GM20431 (cell line): Measurements from ENCODE around the gene TMEM97.

ENCODE experiments used
- in situ Hi-C: fragments of 300-500 bp; cut with MseI, MboI; formaldehyde crosslinking; loops from one replicate; pipeline ENCODE4 v1.15.0; 2020; ENCODE audit warnings: low sequenced_read_pairs; ENCODE audit not compliant: unreplicated experiment

TMEM97 gene

GRCh38 chr17:28315846-28316705 is 2.9 kb upstream of the TMEM97 start:
- in situ Hi-C loops: no loop called here

- in situ Hi-C loops: no loop called here
Observed at GRCh38 chr17:28317099-28317965, 1.7 kb upstream of the TMEM97 start.

GRCh38 chr17:28317966-28318758 is 838 bp upstream of the TMEM97 start:
- in situ Hi-C loops: no loop called here

- in situ Hi-C loops: no loop called here
Observed at GRCh38 chr17:28319598-28319935, 567 bp downstream of the TMEM97 start.

GRCh38 chr17:28320215-28321061 is 1.4 kb downstream of the TMEM97 start:
- in situ Hi-C loops: no loop called here

- in situ Hi-C loops: no loop called here
Observed at GRCh38 chr17:28324267-28324745, 5.3 kb downstream of the TMEM97 start.

- in situ Hi-C loops: no loop called here
Observed at GRCh38 chr17:28324781-28325180, 5.8 kb downstream of the TMEM97 start.

GRCh38 chr17:28325211-28325610 is 6.2 kb downstream of the TMEM97 start:
- in situ Hi-C loops: no loop called here

- in situ Hi-C loops: no loop called here
Observed at GRCh38 chr17:28326114-28326513, 7.1 kb downstream of the TMEM97 start.

- in situ Hi-C loops: no loop called here
Observed at GRCh38 chr17:28327031-28327607, 8.1 kb downstream of the TMEM97 start.

GRCh38 chr17:28327709-28328108 is 8.7 kb downstream of the TMEM97 start:
- in situ Hi-C loops: no loop called here

- in situ Hi-C loops: no loop called here
Observed at GRCh38 chr17:28328325-28328724, 9.3 kb downstream of the TMEM97 start.

GRCh38 chr17:28330671-28331070 is 11.7 kb downstream of the TMEM97 start:
- in situ Hi-C loops: no loop called here

GRCh38 chr17:28331891-28332420 is 13.0 kb downstream of the TMEM97 start:
- in situ Hi-C loops: no loop called here

GRCh38 chr17:28333083-28333746 is 14.2 kb downstream of the TMEM97 start:
- in situ Hi-C loops: no loop called here

- in situ Hi-C loops: no loop called here
Observed at GRCh38 chr17:28334171-28334570, 15.2 kb downstream of the TMEM97 start.

- in situ Hi-C loops: no loop called here
Observed at GRCh38 chr17:28334666-28335200, 15.7 kb downstream of the TMEM97 start.
